ENCODE results near the gene PRSS27.

Gene PRSS27

GRCh38 chr16:2751577-2752034 lies 31.6 kb upstream of the PRSS27 start:
- DNase-seq (ENCODE audit: low read depth): no peak

GRCh38 chr16:2749936-2750335 lies 29.9 kb upstream of the PRSS27 start:
- DNase-seq (ENCODE audit: low read depth): no peak

GRCh38 chr16:2749476-2749875 lies 29.5 kb upstream of the PRSS27 start:
- DNase-seq (ENCODE audit: low read depth): no peak

GRCh38 chr16:2748757-2749455 lies 28.9 kb upstream of the PRSS27 start:
- DNase-seq (ENCODE audit: low read depth): no peak

GRCh38 chr16:2745961-2746360 lies 25.9 kb upstream of the PRSS27 start:
- DNase-seq (ENCODE audit: low read depth): no peak

- no peak for DNase-seq (ENCODE audit: low read depth)
Observed at GRCh38 chr16:2745116-2745890, 25.3 kb upstream of the PRSS27 start.

GRCh38 chr16:2744711-2745110 lies 24.7 kb upstream of the PRSS27 start:
- no peak for DNase-seq (ENCODE audit: low read depth)

GRCh38 chr16:2743007-2743810 lies 23.2 kb upstream of the PRSS27 start:
- no peak for DNase-seq (ENCODE audit: low read depth)

GRCh38 chr16:2742323-2743006 lies 22.4 kb upstream of the PRSS27 start:
- no peak for DNase-seq (ENCODE audit: low read depth)

- no peak for DNase-seq (ENCODE audit: low read depth)
Observed at GRCh38 chr16:2741168-2741567, 21.1 kb upstream of the PRSS27 start.

GRCh38 chr16:2740476-2740875 lies 20.5 kb upstream of the PRSS27 start:
- DNase-seq (ENCODE audit: low read depth): no peak

GRCh38 chr16:2739625-2740430 lies 19.8 kb upstream of the PRSS27 start:
- no peak for DNase-seq (ENCODE audit: low read depth)

GRCh38 chr16:2738615-2739014 lies 18.6 kb upstream of the PRSS27 start:
- no peak for DNase-seq (ENCODE audit: low read depth)

GRCh38 chr16:2737895-2738418 lies 17.9 kb upstream of the PRSS27 start:
- DNase-seq (ENCODE audit: low read depth): no peak

- no peak for DNase-seq (ENCODE audit: low read depth)
Observed at GRCh38 chr16:2737238-2737605, 17.2 kb upstream of the PRSS27 start.

- DNase-seq (ENCODE audit: low read depth): no peak
Observed at GRCh38 chr16:2736476-2737237, 16.6 kb upstream of the PRSS27 start.

GRCh38 chr16:2734844-2735515 lies 15.0 kb upstream of the PRSS27 start:
- DNase-seq (ENCODE audit: low read depth): no peak

GRCh38 chr16:2728034-2728433 lies 8.0 kb upstream of the PRSS27 start:
- DNase-seq (ENCODE audit: low read depth): no peak

- no peak for DNase-seq (ENCODE audit: low read depth)
Observed at GRCh38 chr16:2726923-2727322, 6.9 kb upstream of the PRSS27 start.

Data from fibroblast of the conjunctiva (primary cell).